Stimulated activated CD4-positive, alpha-beta T cell treated with anti-CD3 and anti-CD28 coated beads, Interleukin-2, amount 100 ng/mL, for 4 hours (primary cell): Measurements from ENCODE around the gene INPP5A.

Experiments
- DNase-seq: peaks from one replicate; pipeline ENCODE4 v3.0.0-alpha.2; 2020; ENCODE audit warnings: low read depth

INPP5A gene

GRCh38 chr10:132536241-132536876 lies 1.2 kb upstream of the INPP5A start:
- no peak for DNase-seq

- peak; percentile 100 for DNase-seq
These were observed 507 bp upstream of the INPP5A start for GRCh38 chr10:132536877-132537683.

- no peak for DNase-seq
These were observed 623 bp downstream of the INPP5A start for GRCh38 chr10:132538031-132538789.

GRCh38 chr10:132538790-132539421 lies 1.3 kb downstream of the INPP5A start:
- no peak for DNase-seq

DNA sequence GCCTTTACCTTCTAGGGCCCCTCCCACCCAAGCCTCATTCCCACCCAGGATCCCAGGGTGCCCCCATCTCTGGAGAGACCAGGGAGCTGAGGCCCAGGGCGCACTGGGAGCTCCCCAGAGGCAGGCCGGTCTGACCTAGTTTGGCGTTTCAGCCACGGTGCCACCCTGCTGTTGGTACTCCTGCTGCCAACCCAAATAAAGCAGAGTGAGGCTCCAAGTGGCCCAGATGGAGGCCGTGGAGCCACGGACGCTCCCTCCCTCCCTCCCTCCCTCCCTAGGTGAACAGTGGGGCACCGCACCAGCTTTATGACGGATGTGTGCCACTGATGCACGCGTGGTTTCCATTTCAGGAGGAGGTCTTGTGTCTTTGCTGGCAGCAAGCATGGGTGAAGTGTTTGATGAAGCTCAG lies 1.8 kb downstream of the INPP5A start:
- DNase-seq, result peak; percentile 41

DNA sequence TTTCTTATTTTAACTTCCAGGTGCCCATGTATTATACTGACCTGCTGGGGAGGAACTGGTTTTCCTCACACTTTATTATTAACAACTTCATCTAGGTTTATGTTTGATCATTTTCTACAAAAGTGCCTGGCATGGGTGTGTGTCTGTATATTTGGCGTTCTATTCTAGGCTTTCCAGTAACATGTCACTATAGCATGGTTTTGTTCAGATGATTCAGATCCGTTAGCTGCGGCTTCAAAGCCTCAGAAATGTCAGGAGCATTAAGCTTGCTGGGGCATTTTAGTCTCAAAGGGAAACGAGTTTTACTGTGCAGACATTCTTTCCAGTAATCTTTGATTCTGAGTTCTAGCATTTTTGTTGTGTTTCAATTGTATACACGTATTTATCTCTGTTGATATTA lies 2.3 kb downstream of the INPP5A start:
- no peak for DNase-seq

- DNase-seq, result no peak
These were observed 2.9 kb downstream of the INPP5A start for GRCh38 chr10:132540456-132540855.

DNA sequence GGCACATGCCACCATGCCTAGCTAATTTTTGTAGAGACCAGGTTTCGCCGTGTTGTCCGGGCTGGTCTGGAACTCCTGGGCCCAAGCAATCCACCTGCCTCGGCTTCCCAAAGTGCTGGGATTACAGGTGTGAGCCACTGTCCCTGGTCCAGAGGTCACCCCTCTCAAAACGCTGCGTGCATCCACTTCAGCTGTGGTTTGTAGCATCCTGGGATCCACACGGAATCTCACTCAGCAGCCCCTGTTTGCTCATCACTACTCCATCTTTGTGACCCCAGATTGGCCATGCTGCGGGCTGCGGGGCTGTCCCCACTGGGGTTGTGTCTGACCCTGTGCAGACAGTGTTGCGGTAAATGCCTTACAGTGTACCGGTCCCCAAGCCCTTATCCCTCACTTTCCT lies 3.5 kb downstream of the INPP5A start:
- DNase-seq, result no peak

- no peak for DNase-seq
These were observed 4.0 kb downstream of the INPP5A start for GRCh38 chr10:132541601-132542011.

- no peak for DNase-seq
These were observed 4.6 kb downstream of the INPP5A start for GRCh38 chr10:132542086-132542775.

DNA sequence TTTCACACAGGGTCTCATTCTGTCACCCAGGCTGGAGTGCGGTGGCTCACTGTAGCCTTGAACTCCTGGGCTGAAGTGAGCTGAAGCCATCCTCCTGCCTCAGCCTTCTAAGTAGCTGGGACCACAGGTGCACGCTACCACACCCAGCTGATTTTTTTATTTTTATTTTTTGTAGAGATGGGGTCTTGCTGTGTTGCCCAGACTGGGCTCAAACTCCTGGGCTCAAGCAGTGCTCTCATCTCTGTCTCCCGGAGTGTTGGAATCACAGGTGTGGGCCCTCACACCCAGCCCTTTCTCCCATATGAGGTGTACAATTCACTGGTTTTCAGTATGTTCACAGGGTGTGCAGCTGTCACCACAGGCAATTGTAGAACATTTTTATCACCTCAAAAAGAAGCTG lies 5.2 kb downstream of the INPP5A start:
- DNase-seq, result no peak

- no peak for DNase-seq
These were observed 6.5 kb downstream of the INPP5A start for GRCh38 chr10:132543916-132544743.

GRCh38 chr10:132544744-132545658 lies 7.4 kb downstream of the INPP5A start:
- DNase-seq, result no peak

- DNase-seq, result no peak
These were observed 8.2 kb downstream of the INPP5A start for GRCh38 chr10:132545659-132546367.

DNA sequence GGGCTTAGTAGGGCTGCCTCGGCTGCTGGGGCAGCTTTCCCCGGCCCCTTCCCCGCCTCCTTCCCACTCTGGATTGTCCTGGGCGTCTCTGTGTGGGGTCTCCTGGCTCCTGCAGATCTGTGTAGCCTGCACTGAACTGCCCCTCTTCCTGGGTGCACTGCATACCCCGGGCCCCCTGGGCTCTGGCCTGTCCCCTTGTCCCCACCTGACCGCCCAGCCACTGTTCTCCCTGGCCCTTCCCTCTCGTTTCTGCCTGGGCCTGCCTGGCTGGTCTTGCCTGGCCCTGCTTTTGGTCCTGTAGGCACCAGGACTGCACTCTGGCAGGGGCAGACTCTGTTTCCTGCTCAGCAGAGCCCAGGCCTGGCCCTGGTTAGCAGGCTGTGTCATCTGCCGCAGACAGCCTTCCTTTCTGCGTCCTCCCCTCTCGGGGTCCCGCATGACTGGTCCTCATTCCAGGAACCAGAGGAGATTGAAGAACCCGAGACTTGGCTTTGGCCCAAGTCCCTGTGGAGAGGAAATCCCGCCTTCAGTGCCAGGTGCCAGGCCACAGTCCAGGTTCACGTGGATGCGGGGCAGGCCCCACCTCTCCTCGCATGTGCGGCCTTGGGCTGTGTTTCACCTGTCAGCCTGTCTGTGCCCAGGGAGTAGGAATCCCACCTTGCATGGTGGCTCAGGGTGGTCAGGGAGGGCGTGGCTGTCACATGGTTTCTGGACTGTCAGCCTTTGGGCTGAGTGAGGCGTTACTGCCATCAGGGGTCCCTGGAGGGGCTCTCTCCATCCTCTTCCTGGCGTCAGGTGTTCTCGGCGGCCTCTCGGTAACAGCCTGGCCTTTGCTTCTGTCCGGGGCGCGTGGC lies 9.2 kb downstream of the INPP5A start:
- DNase-seq, result no peak

DNA sequence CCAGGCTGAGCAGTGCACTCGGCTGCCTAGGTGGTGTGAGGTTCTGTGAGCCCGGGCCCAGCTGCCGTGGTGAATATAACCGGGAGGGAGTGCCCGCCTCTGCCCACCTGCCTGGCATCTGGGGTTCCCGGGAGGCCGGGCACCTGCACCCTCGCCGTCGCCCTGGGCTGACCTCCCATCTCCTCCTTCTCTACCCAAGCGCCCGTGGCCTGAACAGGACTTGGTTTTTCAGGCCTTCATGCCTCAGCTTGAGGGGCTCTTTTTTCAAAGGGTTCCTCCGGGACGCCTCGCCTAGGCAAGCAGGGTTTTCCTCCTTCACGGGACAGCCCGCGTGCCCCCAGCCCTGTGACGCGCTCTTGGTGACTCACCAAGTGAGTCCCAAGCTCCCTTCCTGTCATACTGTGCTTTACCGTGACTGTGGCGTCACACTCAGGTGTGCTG lies 9.9 kb downstream of the INPP5A start:
- peak; percentile 45 for DNase-seq

GRCh38 chr10:132548106-132548823 lies 10.7 kb downstream of the INPP5A start:
- DNase-seq, result no peak
